GM23248 (cell line): ENCODE data around the gene PANK4.

Source experiments
- EZH2 ChIP-seq: fragments of 200-600 bp; sonication (generic); IDR thresholded peaks from 2 replicates; pipeline ENCODE4 v1.6.1; 2018; ENCODE audit warnings: antibody characterized with exemption, mild to moderate bottlenecking; ENCODE audit not compliant: insufficient read depth, poor library complexity, severe bottlenecking
- EZH2phosphoT487 ChIP-seq: fragments of 200-600 bp; sonication (generic); IDR thresholded peaks from 2 replicates; pipeline ENCODE4 v1.6.1; 2018; ENCODE audit warnings: antibody characterized with exemption, moderate library complexity, mild to moderate bottlenecking, low read depth; ENCODE audit not compliant: insufficient read depth

DNA sequence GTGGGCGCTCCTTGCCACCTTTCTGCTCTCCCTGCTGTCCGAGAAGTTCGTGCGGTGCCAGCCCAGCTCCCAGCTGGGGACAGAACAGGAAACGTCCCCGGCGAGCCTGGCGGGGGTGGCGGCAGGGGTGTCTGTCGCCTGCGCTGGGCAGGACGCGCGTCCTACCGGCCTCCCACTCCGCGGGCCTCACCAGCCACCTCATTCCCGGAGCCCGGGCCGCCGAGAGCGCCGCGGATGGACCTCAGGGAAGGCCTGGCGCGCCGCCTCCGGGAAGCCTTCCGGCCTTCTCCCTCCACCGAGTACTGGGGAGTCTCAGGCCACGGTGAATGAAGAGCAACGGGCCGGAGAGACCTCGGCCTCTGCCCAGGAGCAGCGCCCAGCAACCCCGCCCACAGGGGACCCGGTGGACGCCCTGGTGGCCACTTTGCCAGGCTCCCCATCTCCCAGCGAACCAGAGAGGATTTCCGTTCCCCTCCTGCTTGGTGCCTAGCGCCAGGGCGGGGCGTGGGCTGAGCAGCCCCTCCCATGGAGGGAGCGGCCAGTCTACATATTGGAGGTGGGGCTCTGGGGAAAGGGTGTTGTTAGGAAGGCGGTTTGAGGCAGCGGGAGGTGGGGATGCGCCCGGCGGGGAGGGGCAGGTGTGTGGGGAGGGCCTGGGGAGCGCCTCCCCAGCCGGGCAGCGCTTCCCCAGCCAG lies 20.3 kb upstream of the PANK4 start:
- TF ChIP-seq EZH2 (no peak), EZH2phosphoT487 (no peak)
